Nephron (organoid): ENCODE data around the gene LY9.

ENCODE experiments used
- H3K27ac Mint-ChIP-seq, 3 experiments: 2 replicates each; pipeline ENCODE4 v1.8.0; 2020; ENCODE audit warnings: mixed read lengths in 3 of 3, mild to moderate bottlenecking in 2 of 3, moderate library complexity in 1 of 3
- H3K27me3 Mint-ChIP-seq: 2 replicates; pipeline ENCODE4 v1.8.0; 2021; ENCODE audit warnings: low read depth, mild to moderate bottlenecking, moderate library complexity, mixed read lengths
- H3K36me3 Mint-ChIP-seq: 2 replicates; pipeline ENCODE4 v1.8.0; 2020; ENCODE audit warnings: low read depth, mixed read lengths
- H3K4me1 Mint-ChIP-seq: 2 replicates; pipeline ENCODE4 v1.8.0; 2020; ENCODE audit warnings: mixed read lengths
- H3K4me3 Mint-ChIP-seq, 3 experiments: 2 replicates each; pipeline ENCODE4 v1.8.0; 2020; ENCODE audit warnings: mild to moderate bottlenecking in 3 of 3, mixed read lengths in 3 of 3, moderate library complexity in 2 of 3
- H3K9me3 Mint-ChIP-seq: 2 replicates; pipeline ENCODE4 v1.8.0; 2020; ENCODE audit warnings: mixed read lengths
- CTCF ChIP-seq, 3 experiments: fragments of 200-600 bp; sonication (generic); IDR thresholded peaks; one replicate each; pipeline ENCODE4 v1.5.0; 2021; ENCODE audit warnings: antibody characterized with exemption in 3 of 3; ENCODE audit not compliant: unreplicated experiment in 3 of 3

The LY9 gene

GRCh38 chr1:160758521-160758920 is 37.5 kb upstream of the LY9 start:
- no peaks in the 10 kb centered on the region for H3K36me3 Mint-ChIP-seq
- no peaks in the 10 kb centered on the region for H3K4me1 Mint-ChIP-seq
- no peak overlapping the region for H3K4me3 Mint-ChIP-seq
- H3K27me3 Mint-ChIP-seq: no peaks in the 10 kb centered on the region
- TF ChIP-seq CTCF (IDR thresholded peaks at IDR 0.05; ENCODE audit: unreplicated experiment in 3 of 3): no peak
- H3K9me3 Mint-ChIP-seq: no peaks in the 10 kb centered on the region
- no peak overlapping the region for H3K27ac Mint-ChIP-seq

GRCh38 chr1:160759740-160760139 is 36.2 kb upstream of the LY9 start:
- H3K4me1 Mint-ChIP-seq: no peaks in the 10 kb centered on the region
- H3K36me3 Mint-ChIP-seq: no peaks in the 10 kb centered on the region
- no peaks in the 10 kb centered on the region for H3K9me3 Mint-ChIP-seq
- H3K27me3 Mint-ChIP-seq: no peaks in the 10 kb centered on the region
- no peak overlapping the region for H3K4me3 Mint-ChIP-seq
- H3K27ac Mint-ChIP-seq: no peak overlapping the region
- TF ChIP-seq CTCF (IDR thresholded peaks at IDR 0.05; ENCODE audit: unreplicated experiment in 3 of 3): no peak

- H3K27me3 Mint-ChIP-seq: no peaks in the 10 kb centered on the region
- no peaks in the 10 kb centered on the region for H3K9me3 Mint-ChIP-seq
- no peak for TF ChIP-seq CTCF (IDR thresholded peaks at IDR 0.05; ENCODE audit: unreplicated experiment in 3 of 3)
- no peaks in the 10 kb centered on the region for H3K36me3 Mint-ChIP-seq
- no peak overlapping the region for H3K4me3 Mint-ChIP-seq
- no peak overlapping the region for H3K27ac Mint-ChIP-seq
- no peaks in the 10 kb centered on the region for H3K4me1 Mint-ChIP-seq
Observed at GRCh38 chr1:160761046-160761445, 34.9 kb upstream of the LY9 start.

- no peaks in the 10 kb centered on the region for H3K27me3 Mint-ChIP-seq
- peaks cover 2% of the 10 kb centered on the region for H3K9me3 Mint-ChIP-seq
- no peaks in the 10 kb centered on the region for H3K4me1 Mint-ChIP-seq
- H3K36me3 Mint-ChIP-seq: no peaks in the 10 kb centered on the region
- TF ChIP-seq CTCF (IDR thresholded peaks at IDR 0.05; ENCODE audit: unreplicated experiment in 3 of 3): no peak
- H3K27ac Mint-ChIP-seq: no peak overlapping the region
- H3K4me3 Mint-ChIP-seq: no peak overlapping the region
Observed at GRCh38 chr1:160761886-160762285, 34.1 kb upstream of the LY9 start.

GRCh38 chr1:160763993-160764392 is 32.0 kb upstream of the LY9 start:
- Mint-ChIP-seq H3K27ac (no peak overlapping the region), H3K9me3 (peaks cover 2% of the 10 kb centered on the region), H3K4me1 (no peaks in the 10 kb centered on the region), H3K4me3 (no peak overlapping the region), H3K36me3 (no peaks in the 10 kb centered on the region), H3K27me3 (no peaks in the 10 kb centered on the region)
- TF ChIP-seq CTCF (IDR thresholded peaks at IDR 0.05; ENCODE audit: unreplicated experiment in 3 of 3): no peak

- Mint-ChIP-seq H3K36me3 (no peaks in the 10 kb centered on the region), H3K4me3 (no peak overlapping the region), H3K27ac (no peak overlapping the region), H3K9me3 (peaks cover 2% of the 10 kb centered on the region), H3K4me1 (no peaks in the 10 kb centered on the region), H3K27me3 (no peaks in the 10 kb centered on the region)
- TF ChIP-seq CTCF (IDR thresholded peaks at IDR 0.05; ENCODE audit: unreplicated experiment in 3 of 3): no peak
Observed at GRCh38 chr1:160767395-160768294, 28.3 kb upstream of the LY9 start.
